DOHH2 (cell line): ENCODE results near the gene PCED1B.

Experiments used
- CTCF ChIP-seq: fragments of 200-600 bp; sonication (generic); IDR thresholded peaks from one replicate; pipeline ENCODE4 v1.5.1; 2014; ENCODE audit warnings: antibody characterized with exemption, mild to moderate bottlenecking, low read depth, low read length; ENCODE audit not compliant: poor library complexity, severe bottlenecking
- EZH2phosphoT487 ChIP-seq: fragments of 200-600 bp; sonication (generic); IDR thresholded peaks from 2 replicates; pipeline ENCODE4 v1.6.1; 2017; ENCODE audit warnings: borderline replicate concordance, mild to moderate bottlenecking, antibody characterized with exemption, low read length, moderate library complexity, mixed read lengths

GRCh38 chr12:47207340-47207717 is 127.9 kb downstream of the PCED1B start:
- no peak for TF ChIP-seq CTCF
- TF ChIP-seq EZH2phosphoT487 = no peak
